HEK293 (cell line): ENCODE results near the gene CPXM1.

Experiments
- ELK4 ChIP-seq: IDR thresholded peaks from 2 replicates; pipeline ENCODE4 v1.6.1; 2011; ENCODE audit warnings: mild to moderate bottlenecking, low read depth, low read length, borderline replicate concordance
- GFI1B ChIP-seq: fragments of 450-650 bp; formaldehyde crosslinking; IDR thresholded peaks from 2 replicates; pipeline ENCODE4 v1.5.1; 2016; ENCODE audit warnings: missing biosample characterization, missing genetic modification characterization
- HOXC10 ChIP-seq: sonication (generic); formaldehyde crosslinking; IDR thresholded peaks from 2 replicates; pipeline ENCODE4 v1.8.1; 2023; ENCODE audit warnings: mild to moderate bottlenecking, missing genetic modification reagents
- KLF10 ChIP-seq: fragments of 450-650 bp; IDR thresholded peaks from 2 replicates; pipeline ENCODE4 v1.5.1; 2018; ENCODE audit warnings: missing biosample characterization, mild to moderate bottlenecking, missing genetic modification characterization
- KLF8 ChIP-seq: fragments of 450-650 bp; formaldehyde crosslinking; IDR thresholded peaks from 2 replicates; pipeline ENCODE4 v1.5.1; 2016; ENCODE audit warnings: missing biosample characterization, missing genetic modification characterization
- PRDM10 ChIP-seq: fragments of 450-650 bp; formaldehyde crosslinking; IDR thresholded peaks from 2 replicates; pipeline ENCODE4 v1.5.1; 2016; ENCODE audit warnings: missing biosample characterization, missing genetic modification characterization
- PRDM4 ChIP-seq: fragments of 450-650 bp; formaldehyde crosslinking; IDR thresholded peaks from 2 replicates; pipeline ENCODE4 v1.5.1; 2017; ENCODE audit warnings: missing biosample characterization, missing genetic modification characterization
- SP7 ChIP-seq: fragments of 450-650 bp; formaldehyde crosslinking; IDR thresholded peaks from 2 replicates; pipeline ENCODE4 v1.5.1; 2016; ENCODE audit warnings: missing biosample characterization, missing genetic modification characterization
- ZBTB44 ChIP-seq: fragments of 450-650 bp; IDR thresholded peaks from 2 replicates; pipeline ENCODE4 v1.5.1; 2018; ENCODE audit warnings: missing biosample characterization, mild to moderate bottlenecking, missing genetic modification characterization
- ZNF148 ChIP-seq: fragments of 450-650 bp; formaldehyde crosslinking; IDR thresholded peaks from 2 replicates; pipeline ENCODE4 v1.5.0; 2017; ENCODE audit warnings: missing biosample characterization, missing genetic modification characterization, borderline replicate concordance
- ZNF157 ChIP-seq: fragments of 450-650 bp; formaldehyde crosslinking; IDR thresholded peaks from 2 replicates; pipeline ENCODE4 v1.5.1; 2016; ENCODE audit warnings: missing biosample characterization, missing genetic modification characterization
- ZNF266 ChIP-seq: fragments of 450-650 bp; formaldehyde crosslinking; IDR thresholded peaks from 2 replicates; pipeline ENCODE4 v1.5.1; 2016; ENCODE audit warnings: missing biosample characterization, missing genetic modification characterization, low read depth
- ZNF324 ChIP-seq: fragments of 450-650 bp; formaldehyde crosslinking; IDR thresholded peaks from 2 replicates; pipeline ENCODE4 v1.5.1; 2016; ENCODE audit warnings: missing biosample characterization, missing genetic modification characterization
- ZNF335 ChIP-seq: fragments of 450-650 bp; formaldehyde crosslinking; conservative IDR thresholded peaks from 2 replicates; pipeline ENCODE4 v1.5.1; 2016; ENCODE audit warnings: missing biosample characterization, missing genetic modification characterization
- ZNF37A ChIP-seq: fragments of 450-650 bp; IDR thresholded peaks from 2 replicates; pipeline ENCODE4 v1.5.1; 2018; ENCODE audit warnings: missing biosample characterization, missing genetic modification characterization
- ZNF521 ChIP-seq: fragments of 450-650 bp; formaldehyde crosslinking; IDR thresholded peaks from 2 replicates; pipeline ENCODE4 v1.5.1; 2017; ENCODE audit warnings: missing biosample characterization, mild to moderate bottlenecking, missing genetic modification characterization
- ZNF558 ChIP-seq: fragments of 450-650 bp; formaldehyde crosslinking; IDR thresholded peaks from 2 replicates; pipeline ENCODE4 v1.5.1; 2016; ENCODE audit warnings: missing biosample characterization, missing genetic modification characterization
- ZNF658 ChIP-seq: fragments of 450-650 bp; formaldehyde crosslinking; IDR thresholded peaks from 2 replicates; pipeline ENCODE4; 2016; ENCODE audit warnings: missing biosample characterization, missing genetic modification characterization
- ZNF664 ChIP-seq: fragments of 450-650 bp; formaldehyde crosslinking; IDR thresholded peaks from 2 replicates; pipeline ENCODE4 v1.5.1; 2016; ENCODE audit warnings: missing biosample characterization, missing genetic modification characterization
- ZNF677 ChIP-seq: fragments of 450-650 bp; IDR thresholded peaks from 2 replicates; pipeline ENCODE4 v1.5.0; 2018; ENCODE audit warnings: missing biosample characterization, mild to moderate bottlenecking, missing genetic modification characterization, moderate library complexity
- ZNF692 ChIP-seq: fragments of 450-650 bp; formaldehyde crosslinking; IDR thresholded peaks from 2 replicates; pipeline ENCODE4 v1.5.1; 2016; ENCODE audit warnings: missing biosample characterization, missing genetic modification characterization
- ZNF704 ChIP-seq: fragments of 450-650 bp; formaldehyde crosslinking; IDR thresholded peaks from 2 replicates; pipeline ENCODE4 v1.5.1; 2016; ENCODE audit warnings: missing biosample characterization, missing genetic modification characterization
- ZNF776 ChIP-seq: fragments of 450-650 bp; formaldehyde crosslinking; IDR thresholded peaks from 2 replicates; pipeline ENCODE4 v1.5.0; 2017; ENCODE audit warnings: missing biosample characterization, missing genetic modification characterization, borderline replicate concordance
- ZNF777 ChIP-seq: fragments of 450-650 bp; formaldehyde crosslinking; IDR thresholded peaks from 2 replicates; pipeline ENCODE4 v1.5.1; 2017; ENCODE audit warnings: missing biosample characterization, missing genetic modification characterization, borderline replicate concordance
- ZXDB ChIP-seq: fragments of 450-650 bp; formaldehyde crosslinking; IDR thresholded peaks from 2 replicates; pipeline ENCODE4 v1.5.1; 2016; ENCODE audit warnings: missing biosample characterization, missing genetic modification characterization

The CPXM1 gene

GRCh38 chr20:2752567-2753460, 47.6 kb downstream of the CPXM1 start (continued):
- TF ChIP-seq ZNF558 = no peak
- peak; percentile 72 for TF ChIP-seq KLF8
- no peak for TF ChIP-seq ZNF677 (tag by site-specific recombination)
- TF ChIP-seq ZNF335 (tag by site-specific recombination) = peak; percentile 95
- no peak for TF ChIP-seq ZBTB44
- TF ChIP-seq ZNF324 (tag by site-specific recombination) = no peak
- TF ChIP-seq ZNF777 (tag by site-specific recombination) = peak; percentile 24; the same call in 1 of the 2 replicates
- peak; percentile 24; the same call in 1 of the 2 replicates for TF ChIP-seq ZNF692 (tag by site-specific recombination)
- no peak for TF ChIP-seq PRDM10
- TF ChIP-seq ZNF664 = no peak
- no peak for TF ChIP-seq ZNF266 (tag by site-specific recombination)
- TF ChIP-seq ZNF148 (tag by site-specific recombination) = no peak
- no peak for TF ChIP-seq ZNF37A (tag by site-specific recombination)
- no peak for TF ChIP-seq ELK4
- TF ChIP-seq KLF10 = peak; percentile 72
- no peak for TF ChIP-seq HOXC10 (CRISPR knock-in tag)
- TF ChIP-seq ZXDB (tag by site-specific recombination) = 0 out of 2 replicates have a peak, but pooled peaks have one; percentile 46
- peak; percentile 45 for TF ChIP-seq SP7 (tag by site-specific recombination)
- TF ChIP-seq ZNF521 (tag by site-specific recombination) = no peak
- no peak for TF ChIP-seq ZNF157 (tag by site-specific recombination)
- no peak for TF ChIP-seq ZNF776
- TF ChIP-seq ZNF704 = no peak
- TF ChIP-seq PRDM4 = no peak
- no peak for TF ChIP-seq ZNF658 (tag by site-specific recombination)
- no peak for TF ChIP-seq GFI1B (tag by site-specific recombination)
